HEK293 (cell line): Measurements from ENCODE around the gene PDZK1IP1.

Experiments
- ATF2 ChIP-seq: fragments of 450-650 bp; formaldehyde crosslinking; IDR thresholded peaks from 2 replicates; pipeline ENCODE4 v1.5.1; 2016; ENCODE audit warnings: missing biosample characterization, missing genetic modification characterization, low read depth
- CTCF ChIP-seq: fragments of 450-650 bp; formaldehyde crosslinking; IDR thresholded peaks from 2 replicates; pipeline ENCODE4 v1.5.1; 2016; ENCODE audit warnings: missing biosample characterization, missing genetic modification characterization
- SCRT2 ChIP-seq: fragments of 450-650 bp; formaldehyde crosslinking; IDR thresholded peaks from 2 replicates; pipeline ENCODE4 v1.5.1; 2016; ENCODE audit warnings: missing biosample characterization, missing genetic modification characterization
- SETDB1 ChIP-seq: IDR thresholded peaks from one replicate; pipeline ENCODE4 v1.6.1; 2017; ENCODE audit warnings: mild to moderate bottlenecking, low read length, moderate library complexity, mixed read lengths; ENCODE audit not compliant: insufficient read length
- ZBTB20 ChIP-seq: fragments of 450-650 bp; formaldehyde crosslinking; IDR thresholded peaks from 2 replicates; pipeline ENCODE4 v1.5.1; 2016; ENCODE audit warnings: missing biosample characterization, missing genetic modification characterization
- ZBTB44 ChIP-seq: fragments of 450-650 bp; IDR thresholded peaks from 2 replicates; pipeline ENCODE4 v1.5.1; 2018; ENCODE audit warnings: missing biosample characterization, mild to moderate bottlenecking, missing genetic modification characterization
- ZBTB49 ChIP-seq: fragments of 450-650 bp; formaldehyde crosslinking; IDR thresholded peaks from 2 replicates; pipeline ENCODE4 v1.5.1; 2016; ENCODE audit warnings: missing biosample characterization, missing genetic modification characterization, low read depth
- ZBTB8A ChIP-seq: fragments of 450-650 bp; formaldehyde crosslinking; IDR thresholded peaks from 2 replicates; pipeline ENCODE4 v1.5.1; 2016; ENCODE audit warnings: missing biosample characterization, missing genetic modification characterization
- ZNF112 ChIP-seq: fragments of 450-650 bp; formaldehyde crosslinking; IDR thresholded peaks from 2 replicates; pipeline ENCODE4 v1.5.0; 2017; ENCODE audit warnings: missing biosample characterization, missing genetic modification characterization
- ZNF2 ChIP-seq: fragments of 450-650 bp; formaldehyde crosslinking; IDR thresholded peaks from 2 replicates; pipeline ENCODE4 v1.5.1; 2016; ENCODE audit warnings: missing biosample characterization, missing genetic modification characterization
- ZNF558 ChIP-seq: fragments of 450-650 bp; formaldehyde crosslinking; IDR thresholded peaks from 2 replicates; pipeline ENCODE4 v1.5.1; 2016; ENCODE audit warnings: missing biosample characterization, missing genetic modification characterization
- ZNF707 ChIP-seq: fragments of 450-650 bp; formaldehyde crosslinking; IDR thresholded peaks from 2 replicates; pipeline ENCODE4 v1.5.1; 2016; ENCODE audit warnings: missing biosample characterization, missing genetic modification characterization
- ZNF792 ChIP-seq: fragments of 450-650 bp; formaldehyde crosslinking; IDR thresholded peaks from 2 replicates; pipeline ENCODE4 v1.5.1; 2016; ENCODE audit warnings: missing biosample characterization, missing genetic modification characterization
- ZSCAN30 ChIP-seq: fragments of 450-650 bp; IDR thresholded peaks from 2 replicates; pipeline ENCODE4 v1.5.1; 2018; ENCODE audit warnings: missing biosample characterization, mild to moderate bottlenecking, missing genetic modification characterization, moderate library complexity

- no peak for TF ChIP-seq ATF2
- TF ChIP-seq CTCF (tag by site-specific recombination): no peak
- no peak for TF ChIP-seq ZSCAN30 (tag by site-specific recombination)
- no peak for TF ChIP-seq ZNF792 (tag by site-specific recombination)
- no peak for TF ChIP-seq ZNF2
- no peak for TF ChIP-seq ZBTB49 (tag by site-specific recombination)
- TF ChIP-seq SETDB1: no peak
- TF ChIP-seq ZNF707: no peak
- no peak for TF ChIP-seq ZNF112 (tag by site-specific recombination)
- no peak for TF ChIP-seq SCRT2 (tag by site-specific recombination)
- TF ChIP-seq ZNF558 (tag by site-specific recombination): no peak
- TF ChIP-seq ZBTB44 (tag by site-specific recombination): no peak
- no peak for TF ChIP-seq ZBTB20 (tag by site-specific recombination)
- no peak for TF ChIP-seq ZBTB8A
Measured at GRCh38 chr1:47225430-47226100, 35.7 kb upstream of the PDZK1IP1 start.
